ENCODE data around the gene FGF1.
A peak's percentile ranks its signal among the peaks of the same experiment; 100 is the strongest.

Gene FGF1

DNA sequence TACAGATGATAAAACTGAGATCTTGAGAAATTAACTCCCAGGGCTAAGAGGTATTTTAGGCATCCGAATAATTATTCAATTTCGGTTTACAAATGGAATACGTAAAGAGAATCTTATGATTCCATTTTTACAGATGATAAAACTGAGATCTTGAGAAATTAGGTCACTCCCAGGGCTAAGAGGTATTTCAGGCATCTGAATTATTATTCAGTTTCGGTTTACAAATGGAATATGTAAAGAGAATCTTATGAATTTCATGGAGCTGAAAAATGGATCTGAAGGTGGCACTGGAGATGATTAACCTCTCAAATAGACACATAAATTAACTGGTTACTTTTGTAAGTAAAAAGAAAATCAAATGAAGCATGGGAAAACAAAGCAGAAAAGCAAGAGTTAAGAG lies 44.2 kb downstream of the FGF1 start:
- peak; percentile 70 for DNase-seq

- no peak for DNase-seq
Measured at GRCh38 chr5:142640316-142641005, 45.4 kb downstream of the FGF1 start.

DNA sequence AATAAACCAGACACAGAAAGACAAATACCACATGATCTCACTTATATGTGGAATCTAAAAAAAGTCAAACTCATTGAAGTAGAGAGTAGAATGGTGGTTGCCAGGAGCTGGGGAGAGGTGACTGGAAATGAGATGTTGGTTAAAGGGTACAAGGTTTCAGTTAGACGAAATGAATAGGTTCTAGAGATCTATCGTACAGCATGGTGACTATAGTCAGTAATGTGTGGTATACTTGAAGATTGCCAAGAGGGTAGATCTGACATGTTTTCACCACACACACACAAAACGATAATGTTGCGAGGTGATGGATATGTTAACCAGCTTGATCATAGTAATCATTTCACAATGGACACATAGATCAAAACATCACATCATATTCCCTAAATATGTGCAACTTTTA lies 46.4 kb downstream of the FGF1 start:
- DNase-seq = no peak

- DNase-seq = no peak
Measured at GRCh38 chr5:142637871-142638270, 48.0 kb downstream of the FGF1 start.

GRCh38 chr5:142636698-142637324 lies 49.1 kb downstream of the FGF1 start:
- DNase-seq = peak; percentile 27

DNA sequence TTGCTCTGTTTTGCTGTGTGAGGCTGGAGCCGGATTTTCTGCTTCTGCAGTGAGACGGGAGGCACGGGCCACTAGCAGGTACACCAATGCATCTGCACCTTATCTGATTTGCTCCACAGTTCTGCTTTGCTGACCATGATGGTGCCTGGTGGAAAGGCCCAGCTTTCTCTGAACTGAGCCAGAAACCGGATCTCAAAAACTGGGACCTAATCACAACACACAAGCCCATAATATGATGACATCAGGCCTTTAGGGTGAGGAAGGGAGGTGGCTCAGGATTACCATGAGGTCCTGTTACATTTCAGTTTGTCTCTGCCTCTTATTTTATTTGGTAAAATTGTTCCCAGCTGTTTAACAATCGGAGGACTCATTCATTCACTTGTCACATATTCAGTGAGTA lies 49.8 kb downstream of the FGF1 start:
- DNase-seq = no peak

- DNase-seq = no peak
Measured at GRCh38 chr5:142634216-142635011, 51.5 kb downstream of the FGF1 start.

DNA sequence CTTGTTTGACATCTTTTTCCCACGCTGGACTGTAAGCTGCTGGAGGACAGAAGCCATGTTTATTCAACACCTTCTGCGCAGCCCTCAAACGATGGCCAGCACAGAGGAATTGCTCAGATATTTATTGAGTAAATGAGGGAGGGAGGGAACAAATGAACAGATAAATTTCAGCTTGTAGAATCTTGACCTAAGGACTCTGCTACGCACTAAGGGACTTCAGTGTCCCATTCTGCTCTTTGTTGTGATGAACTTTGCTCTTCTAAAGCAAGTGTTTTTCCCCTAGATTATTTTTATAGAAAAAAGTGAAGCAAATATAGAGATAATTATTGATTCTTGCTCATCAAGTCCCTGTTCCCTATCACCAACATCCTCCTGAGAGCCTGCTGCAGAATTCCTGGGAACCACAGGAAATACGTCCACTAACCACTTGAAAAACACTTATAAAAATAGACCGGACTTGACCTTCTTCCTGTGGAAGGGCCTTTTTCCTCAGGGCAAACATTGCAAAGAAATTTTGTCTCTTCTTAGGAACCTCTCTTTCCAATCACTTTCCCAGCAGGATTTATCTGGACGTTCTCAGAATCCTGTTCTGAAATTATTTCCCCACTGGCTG lies 54.9 kb downstream of the FGF1 start:
- peak; percentile 40 for DNase-seq

DNA sequence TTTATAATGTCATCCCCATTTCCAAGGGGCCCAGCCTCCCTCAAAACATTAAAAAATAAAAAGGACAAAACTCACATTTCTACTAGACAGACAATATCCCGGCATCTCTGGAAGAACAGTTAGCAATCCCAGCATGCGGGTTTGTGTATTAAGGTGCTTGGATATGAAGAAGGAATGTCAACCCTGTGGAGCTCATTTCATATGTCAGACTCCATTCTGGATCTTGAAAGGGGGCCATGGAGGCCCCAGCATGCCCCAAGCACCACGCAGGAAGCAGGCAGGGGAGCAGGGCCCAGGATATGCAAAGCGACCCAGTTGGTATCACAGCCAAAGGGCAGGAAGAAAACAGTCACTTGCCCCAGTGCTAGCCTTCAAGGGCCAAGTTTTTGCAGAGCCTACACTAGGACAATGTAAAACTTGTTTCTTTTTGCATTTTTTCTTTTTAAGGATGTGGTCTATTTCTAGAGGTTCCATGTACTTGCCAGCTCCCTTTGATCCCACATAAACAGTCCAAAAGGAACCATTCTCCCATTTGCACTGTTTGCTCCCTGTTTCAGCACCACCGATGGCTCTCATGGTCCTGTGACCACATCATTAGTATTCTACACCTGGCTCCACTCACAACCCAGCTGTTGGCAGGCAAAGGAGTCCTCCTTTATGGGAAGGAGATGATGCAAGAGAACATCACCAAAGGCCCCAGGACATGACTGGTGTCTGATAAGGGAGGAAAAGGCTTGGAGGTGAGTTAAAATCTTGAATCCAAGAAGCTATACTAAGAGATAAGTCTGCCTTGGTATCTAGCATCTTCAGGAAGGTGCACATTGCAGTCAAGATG lies 58.3 kb downstream of the FGF1 start:
- DNase-seq = no peak

GRCh38 chr5:142626786-142627185 lies 59.1 kb downstream of the FGF1 start:
- no peak for DNase-seq

DNA sequence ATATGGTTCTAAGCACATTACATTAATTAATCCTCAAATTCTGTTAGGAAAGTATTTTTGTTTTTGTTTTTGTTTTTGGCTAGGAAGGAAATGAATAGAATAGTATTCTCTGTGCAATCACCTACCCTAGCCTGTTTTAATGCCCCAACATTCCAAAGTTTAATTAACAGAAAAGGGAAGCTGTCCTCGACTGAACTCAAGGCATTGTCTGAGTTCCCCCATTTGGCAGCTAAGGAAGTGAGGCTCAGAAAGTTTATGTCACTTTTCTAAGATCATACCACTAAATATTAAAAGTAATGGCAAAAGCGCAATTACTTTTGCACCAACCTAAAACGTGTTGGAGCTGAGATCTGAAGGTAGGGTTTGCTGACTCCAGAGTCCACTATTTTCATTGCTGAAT lies 59.8 kb downstream of the FGF1 start:
- DNase-seq = no peak

GRCh38 chr5:142621227-142621626 lies 64.7 kb downstream of the FGF1 start:
- DNase-seq = peak; percentile 97

- DNase-seq = no peak
Measured at GRCh38 chr5:142619815-142620214, 66.1 kb downstream of the FGF1 start.

DNA sequence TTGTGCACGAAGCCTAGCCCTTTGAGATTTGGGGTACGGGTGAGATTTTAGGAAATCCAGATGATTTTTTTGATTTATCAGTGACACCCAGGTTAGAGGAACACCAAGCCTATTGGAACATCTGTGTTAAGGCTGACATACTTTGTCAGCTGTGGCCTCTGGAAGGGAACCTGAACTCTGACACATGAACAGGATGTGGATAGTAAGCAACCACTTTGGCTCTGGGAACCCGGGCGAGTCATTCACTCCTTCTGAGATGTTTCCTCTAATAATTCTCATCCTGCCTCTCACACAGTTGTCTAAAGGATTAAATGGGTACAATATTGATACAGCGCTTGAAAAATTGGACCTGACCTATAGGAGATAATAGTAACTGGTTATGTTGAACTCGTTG lies 67.8 kb downstream of the FGF1 start:
- peak; percentile 86 for DNase-seq

GRCh38 chr5:142617416-142618129 lies 68.3 kb downstream of the FGF1 start:
- no peak for DNase-seq

GRCh38 chr5:142615948-142616347 lies 69.9 kb downstream of the FGF1 start:
- DNase-seq = no peak

DNA sequence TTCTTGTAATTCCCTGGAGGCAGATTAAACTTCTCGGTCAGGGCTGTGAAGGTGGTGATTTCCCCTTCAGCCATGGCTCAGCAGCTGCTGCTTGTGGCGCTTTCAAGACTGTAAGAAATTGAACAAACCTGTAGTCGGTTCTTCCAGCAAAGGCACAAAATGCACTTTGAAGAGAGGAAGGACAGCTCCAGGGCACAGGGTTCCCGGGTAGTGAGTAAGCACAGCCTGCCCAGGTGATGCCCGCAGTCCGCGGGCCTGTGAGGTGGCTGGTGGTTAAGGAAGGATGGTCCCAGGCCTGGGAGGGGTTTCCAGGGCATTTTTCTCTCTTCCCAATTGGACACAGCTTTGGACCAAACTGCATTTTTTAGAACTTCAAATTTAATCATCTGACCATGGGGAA lies 71.8 kb downstream of the FGF1 start:
- DNase-seq = no peak

DNA sequence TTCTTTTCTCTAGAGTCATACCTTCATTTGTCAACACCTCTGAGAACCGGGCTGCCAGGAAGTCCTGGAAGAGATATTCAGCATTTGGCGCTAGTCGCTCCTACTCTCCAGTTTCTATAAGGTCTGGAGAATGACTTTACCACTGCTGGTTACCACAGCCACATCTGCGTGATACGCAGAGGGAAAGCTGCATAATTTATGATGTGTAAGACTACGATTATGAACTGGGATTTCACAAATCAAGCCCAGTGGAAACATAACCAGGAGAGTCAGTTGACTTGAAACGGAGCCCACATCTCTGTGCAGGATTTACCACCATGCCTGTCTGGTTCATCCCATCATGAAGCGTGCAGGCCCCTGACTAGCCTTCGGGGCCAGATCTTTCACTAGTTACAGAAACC lies 72.6 kb downstream of the FGF1 start:
- DNase-seq = peak; percentile 75

DNA sequence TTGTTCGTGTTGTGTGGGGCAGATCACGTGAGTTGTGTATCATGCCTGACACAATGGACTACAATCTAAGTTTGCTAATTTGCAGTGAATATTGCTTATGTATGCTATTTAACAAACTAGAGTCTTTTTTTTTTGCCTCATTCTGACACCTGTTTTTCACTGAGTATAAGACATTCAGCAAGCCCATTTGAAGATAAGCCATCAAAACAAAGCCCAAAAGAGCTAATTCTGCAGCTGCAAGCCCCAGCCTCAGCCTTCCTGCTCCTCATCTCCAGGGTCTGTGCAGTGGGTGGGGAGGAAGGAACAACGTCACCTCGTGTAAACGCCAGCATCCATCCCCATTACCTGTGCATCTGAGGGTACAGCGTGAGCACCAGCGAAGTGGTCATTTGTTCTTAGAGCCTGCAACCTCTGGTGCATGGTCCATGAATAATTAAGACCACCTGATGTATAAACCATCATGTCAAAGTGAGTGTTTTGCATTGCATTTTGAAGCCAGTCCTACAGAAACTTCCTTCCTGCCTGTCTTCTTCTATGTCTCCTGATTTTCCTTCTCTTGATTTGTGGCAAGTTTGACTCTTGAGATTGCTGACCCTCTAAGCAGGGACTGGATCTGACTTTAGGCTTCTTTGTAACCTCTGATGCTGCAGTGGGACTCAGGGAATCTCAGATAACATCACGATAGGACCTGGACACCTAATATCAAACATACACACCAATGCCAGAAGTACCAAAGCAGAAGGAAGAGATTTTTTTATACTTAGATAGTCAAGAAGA lies 73.2 kb downstream of the FGF1 start:
- no peak for DNase-seq

GRCh38 chr5:142611154-142611553 lies 74.7 kb downstream of the FGF1 start:
- DNase-seq = peak; percentile 53

All from fibroblast of skin of back (primary cell).